HG03565 (cell line): Measurements from ENCODE around the gene LCP2.

Source experiments
- ATAC-seq: cut with Tn5 transposase; IDR thresholded peaks from one replicate; pipeline ENCODE4 v1.9.1; 2021; ENCODE audit warnings: mild to moderate bottlenecking, moderate library complexity; ENCODE audit not compliant: unreplicated experiment

Gene LCP2

DNA sequence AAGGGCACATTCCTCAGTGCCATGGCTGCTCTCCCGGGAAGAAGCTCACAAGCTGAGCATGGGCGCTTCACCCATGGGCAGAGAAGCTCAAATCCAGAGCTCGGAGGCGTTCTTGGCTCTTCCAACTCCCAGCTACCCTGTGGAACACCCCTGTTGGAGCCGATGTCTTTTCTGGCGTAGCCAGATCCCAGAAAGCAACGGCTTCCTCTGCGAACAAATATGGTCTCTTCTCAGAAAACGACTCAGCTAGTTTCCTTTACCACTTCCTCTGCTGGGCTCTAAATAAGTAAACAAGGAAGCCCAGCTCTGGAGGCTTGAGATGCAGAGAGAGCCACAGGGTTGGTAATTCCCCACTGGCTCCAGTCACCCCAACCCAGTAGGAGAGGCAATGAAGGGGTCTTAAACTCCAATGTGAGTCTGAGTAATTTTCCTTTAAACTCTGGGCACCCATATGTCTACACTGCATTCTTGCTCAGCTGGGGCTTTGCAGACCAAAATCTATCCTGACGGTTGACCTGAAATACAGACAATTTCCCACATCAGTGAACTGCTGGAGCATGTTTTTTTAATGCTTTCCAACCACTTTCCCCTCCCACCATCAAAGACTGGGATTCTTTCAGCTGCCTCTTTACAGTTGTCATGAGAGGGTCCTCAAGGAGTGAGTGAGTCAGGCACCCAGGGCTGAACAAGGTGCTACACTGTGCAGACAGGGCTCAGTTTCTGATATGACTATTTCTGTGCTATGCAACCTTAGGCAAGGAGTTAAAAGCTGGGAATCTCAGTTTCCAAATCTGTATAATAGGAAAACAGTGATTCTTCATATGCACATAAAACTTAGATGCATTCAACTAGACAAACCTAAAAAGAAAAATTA is at the start of gene LCP2:
Gene LCP2 (minus strand): TSS at position 189 of the 874 bp plus-strand sequence. CDS start 166 bp downstream, at position 23.
- no peak for ATAC-seq

DNA sequence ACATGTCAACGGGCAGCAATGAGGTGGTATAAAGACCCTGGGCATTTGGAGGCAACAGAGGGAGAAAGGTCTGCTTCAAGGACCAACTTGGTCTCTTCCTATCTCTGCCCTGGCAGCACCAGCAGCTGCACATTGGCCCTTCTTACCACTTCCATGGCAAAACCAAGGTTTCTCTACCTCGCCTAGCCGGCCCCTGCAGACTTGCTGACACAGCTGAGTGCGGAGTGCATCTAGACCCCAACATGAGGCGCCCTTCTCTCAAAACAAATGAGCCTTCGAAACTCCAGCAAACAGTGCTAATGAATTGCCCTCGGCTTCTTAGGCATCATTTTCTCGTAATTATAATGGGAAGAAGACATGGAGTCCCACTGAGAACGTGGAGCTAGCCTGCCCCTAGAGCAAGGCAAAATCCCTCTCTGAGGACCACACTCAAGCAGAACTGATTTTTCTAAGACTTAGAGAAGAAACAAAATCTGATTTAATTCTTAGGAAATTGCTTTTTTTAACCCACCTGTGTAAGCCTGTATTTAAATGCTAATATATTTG is 49.5 kb upstream of the LCP2 start:
- no peak for ATAC-seq

DNA sequence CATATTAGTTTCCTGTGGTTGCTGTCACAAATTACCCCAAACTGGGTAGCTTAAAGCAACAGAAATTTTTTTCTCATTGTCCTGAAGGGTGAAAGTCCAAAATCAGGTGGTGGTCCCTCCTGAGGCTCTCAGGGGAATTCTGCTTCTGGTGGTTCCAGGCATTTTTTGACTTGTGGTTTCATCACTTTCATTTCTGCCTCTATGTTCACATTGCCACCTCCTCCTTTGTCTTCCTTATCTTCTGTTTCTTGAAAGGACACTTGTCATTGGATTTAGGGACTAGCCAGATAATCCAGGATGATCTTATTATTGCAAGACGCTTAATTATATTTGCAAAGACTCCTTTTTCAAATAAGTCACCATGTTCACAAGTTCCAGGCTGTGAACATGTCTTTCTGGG is 48.4 kb upstream of the LCP2 start:
- no peak for ATAC-seq

DNA sequence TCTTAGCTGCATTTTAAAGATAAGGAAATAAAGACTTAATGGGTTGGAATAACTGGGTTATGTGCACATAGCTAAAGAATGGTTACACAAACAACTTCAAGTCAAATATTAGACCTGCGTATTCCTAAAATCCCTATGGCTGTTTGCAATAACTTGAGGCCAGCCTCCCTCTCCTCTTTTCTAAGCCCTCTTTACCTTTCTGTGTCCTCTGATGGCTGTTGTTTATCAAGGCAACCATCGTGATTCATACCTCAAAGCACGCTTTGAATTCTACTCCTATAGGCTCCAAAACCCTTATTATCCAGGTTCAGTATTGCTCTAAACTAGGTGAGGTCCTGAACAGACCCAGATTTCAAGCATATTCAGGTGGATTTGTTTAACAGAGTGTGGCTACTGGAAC is 45.6 kb upstream of the LCP2 start:
- no peak for ATAC-seq

DNA sequence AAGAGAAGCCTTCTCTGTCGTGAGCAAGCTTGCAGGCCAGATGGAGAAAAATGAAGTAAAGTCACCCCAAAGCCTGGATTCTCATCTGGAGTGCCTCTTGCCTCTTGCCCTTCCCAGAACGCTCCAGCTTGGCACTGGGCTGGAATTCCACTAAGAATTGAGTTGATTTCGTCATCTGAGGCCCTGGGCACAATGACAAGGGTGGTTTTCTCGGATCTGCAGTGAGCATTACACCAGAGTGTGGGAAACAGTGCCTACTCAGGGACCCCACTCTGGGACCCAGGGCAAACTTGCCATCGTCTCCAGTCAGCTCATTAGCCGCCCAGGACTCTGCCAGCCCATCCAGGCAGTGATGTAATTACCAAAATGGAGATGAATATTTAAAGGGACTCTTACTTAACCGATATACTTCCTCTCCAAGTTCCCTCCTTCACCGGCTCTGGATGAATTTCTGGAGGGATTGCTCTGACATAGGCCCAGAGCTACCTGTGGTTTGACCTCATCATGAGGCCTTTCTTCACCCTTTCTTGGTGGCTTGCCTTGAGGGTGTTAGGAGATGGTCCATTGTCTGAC is 44.7 kb upstream of the LCP2 start:
- no peak for ATAC-seq

DNA sequence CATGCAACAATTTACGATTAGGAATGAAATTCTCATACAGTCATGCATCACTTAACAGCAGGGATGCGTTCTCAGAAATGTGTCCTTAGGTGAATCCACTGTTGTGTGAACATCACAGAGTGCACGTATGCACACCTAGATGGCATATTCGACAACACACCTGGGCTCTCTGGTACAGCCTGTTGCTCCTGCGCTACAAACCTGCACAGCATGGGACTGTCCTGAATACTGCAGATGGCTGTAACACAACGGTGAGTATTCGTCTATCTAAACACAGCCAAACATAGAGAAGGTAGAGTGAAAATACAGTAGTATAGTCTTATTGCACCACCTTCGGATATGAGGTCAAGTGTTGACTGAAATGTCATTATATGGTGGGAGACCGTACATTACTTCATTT is 44.0 kb upstream of the LCP2 start:
- ATAC-seq = no peak

DNA sequence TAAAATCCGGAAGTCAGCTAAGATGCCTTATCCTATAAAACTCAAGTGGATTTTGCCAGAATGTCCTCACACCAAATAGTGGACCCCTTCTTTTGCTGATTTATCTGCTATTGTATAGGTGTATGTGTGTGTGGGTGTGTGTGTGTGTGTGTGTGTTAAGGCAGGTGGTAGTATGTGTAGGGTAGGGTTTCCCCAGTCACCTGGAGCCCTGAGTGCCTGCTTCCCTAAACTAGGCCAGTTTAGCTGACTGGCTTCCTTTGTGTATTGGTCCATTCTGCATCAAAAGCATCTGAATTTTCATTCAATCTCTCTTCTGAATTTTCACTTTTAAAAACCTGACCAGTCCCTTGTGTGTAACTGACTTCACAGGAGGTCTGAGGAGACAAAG is 42.2 kb upstream of the LCP2 start:
- no peak for ATAC-seq

DNA sequence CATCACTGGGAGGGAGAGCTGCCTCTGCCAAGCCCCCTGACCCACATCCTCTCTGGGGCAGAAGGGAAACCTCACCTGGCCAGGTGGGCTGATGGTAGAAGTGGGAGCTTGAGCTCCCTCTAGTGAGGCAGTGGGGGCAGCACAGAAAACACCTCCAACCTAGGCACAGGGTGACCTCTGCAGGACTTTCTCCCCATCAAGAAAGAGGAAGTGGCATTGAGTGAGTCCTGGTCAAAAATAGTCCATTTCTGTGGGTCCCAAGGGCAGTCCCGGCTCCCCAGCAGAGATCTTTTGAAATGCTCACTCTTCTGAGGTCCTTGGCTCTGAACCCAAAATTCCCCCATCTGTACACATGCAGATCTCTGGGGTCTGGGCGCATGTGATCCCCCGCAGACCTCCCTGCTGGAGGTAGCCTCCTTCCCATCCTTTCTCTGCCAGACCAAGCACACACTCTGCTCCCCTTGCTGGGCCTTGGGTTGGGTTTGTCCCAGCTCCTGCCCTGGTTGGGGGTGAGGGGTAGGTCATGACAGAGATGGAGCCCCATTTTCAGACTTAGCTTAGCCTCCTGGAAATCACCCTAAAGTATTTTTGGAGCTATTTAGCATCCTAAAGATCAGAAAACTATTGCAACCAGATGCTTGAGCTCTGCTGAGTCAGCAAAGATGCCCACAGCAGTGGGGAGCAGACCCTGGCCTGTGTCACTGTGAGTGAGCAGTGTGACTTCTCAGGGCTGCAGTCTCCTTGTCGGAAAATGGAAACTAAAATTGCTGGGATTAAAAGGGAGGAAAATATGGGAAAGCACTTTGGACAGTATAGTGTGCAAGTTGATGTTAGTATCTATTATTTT is 41.6 kb upstream of the LCP2 start:
- ATAC-seq = peak; percentile 89

DNA sequence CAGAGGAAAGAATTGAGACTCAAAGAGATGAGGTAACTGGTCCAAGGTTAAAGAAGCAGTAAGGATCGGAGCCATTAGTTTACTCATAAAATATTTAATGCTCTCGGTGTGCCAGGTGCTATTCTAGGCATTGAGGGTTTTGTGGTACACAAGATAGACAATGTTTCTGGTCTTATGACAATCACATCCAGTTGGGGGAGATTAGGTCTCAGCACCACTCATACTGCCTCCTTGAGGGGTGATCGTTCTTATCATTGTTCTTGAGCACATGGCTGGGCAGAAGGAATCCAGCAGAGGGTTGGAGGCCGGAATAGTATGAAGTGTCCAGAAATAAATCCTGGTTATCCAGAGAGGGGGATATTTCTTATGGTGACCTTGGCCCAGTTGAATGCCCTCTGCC is 40.7 kb upstream of the LCP2 start:
- ATAC-seq = no peak

DNA sequence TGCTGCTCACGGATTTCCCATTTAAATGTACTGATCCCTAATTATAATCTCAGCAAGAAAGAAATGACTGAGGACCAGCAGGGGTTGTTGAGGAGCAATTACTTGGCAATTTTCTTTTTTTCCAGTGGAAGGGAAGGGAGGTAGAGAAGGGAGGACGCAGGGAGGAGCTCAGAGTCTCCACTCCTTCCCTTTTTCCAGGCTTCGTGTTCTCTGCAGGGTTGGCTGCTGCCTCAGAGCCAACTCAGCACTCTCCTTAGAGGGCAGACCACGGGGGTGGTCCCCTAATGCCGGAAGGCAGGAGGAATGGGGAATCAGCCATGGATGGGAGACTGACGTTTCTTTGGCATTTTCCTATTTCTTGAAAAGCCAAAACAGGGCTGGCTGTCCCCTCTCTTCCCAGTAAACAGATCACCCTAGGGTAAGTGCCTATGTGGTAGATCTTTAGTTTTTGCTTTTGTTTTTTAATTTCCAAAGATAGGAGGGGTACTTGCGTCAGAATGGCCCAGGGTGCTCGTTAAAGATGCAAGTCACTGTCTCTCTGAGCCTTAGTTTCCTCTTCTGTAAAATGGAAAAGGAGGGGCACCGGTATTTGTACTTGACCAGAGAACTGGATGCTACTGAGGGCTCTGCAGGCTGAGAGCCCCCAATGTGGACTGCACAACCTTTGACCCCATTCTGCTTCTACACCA is 39.6 kb upstream of the LCP2 start:
- no peak for ATAC-seq

DNA sequence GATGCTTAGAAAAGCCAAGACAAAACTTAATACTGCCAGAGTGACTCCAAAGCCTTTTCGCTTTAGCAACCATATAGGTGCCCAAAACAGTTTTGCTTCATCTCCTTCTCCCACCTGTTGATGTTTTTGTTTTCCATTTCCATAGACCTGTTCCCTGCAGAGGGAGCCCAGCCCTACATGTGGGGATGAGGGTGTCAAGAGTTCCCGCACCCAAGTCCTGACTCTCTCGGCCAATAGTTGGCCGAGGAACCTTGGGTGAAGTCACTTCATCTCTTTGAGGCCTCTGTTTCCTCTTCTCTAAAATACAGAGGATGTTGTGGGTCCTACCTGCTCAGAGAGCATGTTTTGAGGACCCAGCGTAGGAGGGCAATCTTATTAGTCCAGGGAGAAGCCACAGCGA is 38.5 kb upstream of the LCP2 start:
- no peak for ATAC-seq

DNA sequence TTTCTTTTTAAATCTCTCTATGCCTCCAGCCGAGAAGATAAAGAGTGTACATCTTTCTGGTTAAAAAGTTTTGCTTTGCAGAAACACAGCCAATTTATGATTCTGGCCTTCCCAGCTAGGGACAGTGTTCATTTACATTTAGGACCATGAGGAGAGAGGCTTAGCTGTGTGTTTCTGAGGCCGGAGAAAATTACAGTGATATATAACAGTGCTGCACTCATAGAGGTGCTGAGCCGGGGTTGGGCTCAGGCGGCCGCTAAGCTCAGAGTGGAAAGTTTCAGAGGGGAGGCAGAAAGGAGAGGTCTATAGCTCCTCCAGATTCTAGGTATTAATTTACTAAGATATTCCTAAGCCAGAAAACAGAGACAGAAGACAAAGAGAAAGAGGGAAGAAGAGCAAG is 37.0 kb upstream of the LCP2 start:
- no peak for ATAC-seq

DNA sequence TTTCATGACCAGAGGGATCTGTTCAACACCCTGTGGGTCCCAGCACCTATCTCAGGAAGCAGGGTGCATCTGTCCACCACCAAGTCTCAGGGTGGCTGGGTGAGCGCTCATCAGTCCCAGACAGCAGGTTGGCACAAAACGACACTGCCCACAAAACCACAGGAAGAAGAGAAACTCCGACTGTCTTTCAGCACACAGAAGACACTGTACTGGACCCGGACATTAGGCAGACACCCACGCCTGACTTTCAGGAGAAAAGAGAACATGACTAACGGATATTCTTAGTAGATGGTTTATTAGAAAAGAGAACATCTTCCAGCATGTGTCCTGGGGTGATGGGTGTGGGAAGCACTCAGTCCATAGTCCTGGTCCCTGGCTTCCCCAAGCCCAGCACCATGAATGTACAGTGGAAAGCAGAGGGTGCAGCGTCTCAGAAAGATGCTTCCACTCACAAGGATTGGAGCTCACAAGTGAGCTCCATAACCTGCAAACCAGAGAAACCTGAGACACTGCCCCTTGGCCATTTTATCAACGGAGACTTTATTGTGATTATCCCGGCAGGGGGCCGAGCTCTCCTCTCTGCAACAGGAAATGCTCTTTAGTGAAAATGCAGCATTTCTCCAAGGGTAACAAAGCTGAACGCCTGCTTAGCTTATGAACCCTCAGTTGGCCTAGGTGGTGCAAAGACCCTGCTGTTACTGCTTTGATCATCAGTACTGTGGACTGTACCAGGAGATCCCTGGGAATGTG is 35.8 kb upstream of the LCP2 start:
- peak; percentile 34 for ATAC-seq

DNA sequence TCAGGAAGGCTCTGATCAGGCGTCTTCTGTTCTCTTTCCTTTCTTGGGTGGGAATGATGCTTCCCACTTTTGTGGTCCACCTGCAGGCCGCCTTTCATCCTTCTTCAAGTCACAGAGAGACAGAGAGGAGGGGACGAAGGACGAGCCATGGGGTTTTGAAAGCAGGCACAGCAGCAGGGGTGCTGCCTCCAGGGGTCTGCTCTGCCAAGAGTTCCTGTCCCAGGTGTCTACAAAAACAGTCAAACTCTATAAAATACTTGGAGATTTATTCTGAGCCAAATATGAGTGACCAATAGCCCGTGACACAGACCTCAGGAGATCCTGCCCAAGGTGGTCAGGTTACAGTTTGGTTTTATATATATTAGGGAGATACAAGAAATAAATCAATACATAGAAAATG is 34.5 kb upstream of the LCP2 start:
- no peak for ATAC-seq

DNA sequence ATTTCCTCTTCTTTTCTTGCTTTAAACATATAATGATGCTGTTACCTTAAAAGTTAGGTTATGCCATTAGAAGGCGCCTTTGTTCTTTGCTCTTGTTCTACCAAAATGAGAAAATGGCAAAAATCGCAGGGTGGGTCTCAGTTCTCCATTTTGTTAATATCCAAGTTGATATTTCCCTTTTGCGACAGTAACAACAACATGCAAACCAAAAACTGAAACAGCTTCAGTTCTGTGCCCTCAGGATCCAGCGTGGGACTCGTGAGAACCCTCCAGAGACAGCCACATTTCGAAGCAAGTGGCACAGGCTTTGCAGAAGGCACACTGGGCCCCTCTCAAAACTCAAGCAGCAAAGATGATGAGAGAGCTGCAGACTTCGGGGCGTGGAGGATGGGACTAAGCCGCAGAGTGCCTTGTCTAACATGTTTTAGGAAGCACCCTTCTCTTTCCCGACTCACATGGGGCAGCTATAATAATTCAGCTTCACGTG is 33.0 kb upstream of the LCP2 start:
- no peak for ATAC-seq

DNA sequence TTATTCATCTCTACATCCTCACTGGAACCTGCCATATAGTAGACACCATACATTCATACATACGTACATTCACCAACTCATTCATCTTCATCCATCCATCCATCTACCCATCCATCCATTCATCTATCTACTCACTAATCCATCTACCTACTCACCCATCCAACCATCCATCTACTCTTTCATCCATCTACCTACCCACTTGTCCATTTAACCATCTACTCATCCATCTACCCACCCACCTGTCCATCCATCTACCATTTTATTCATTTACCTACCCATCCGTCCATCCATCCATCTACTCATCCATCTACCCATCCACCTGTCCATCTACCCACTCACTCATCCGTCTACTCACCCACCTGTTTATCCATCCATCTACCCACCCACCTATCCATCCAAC is 31.9 kb upstream of the LCP2 start:
- no peak for ATAC-seq

DNA sequence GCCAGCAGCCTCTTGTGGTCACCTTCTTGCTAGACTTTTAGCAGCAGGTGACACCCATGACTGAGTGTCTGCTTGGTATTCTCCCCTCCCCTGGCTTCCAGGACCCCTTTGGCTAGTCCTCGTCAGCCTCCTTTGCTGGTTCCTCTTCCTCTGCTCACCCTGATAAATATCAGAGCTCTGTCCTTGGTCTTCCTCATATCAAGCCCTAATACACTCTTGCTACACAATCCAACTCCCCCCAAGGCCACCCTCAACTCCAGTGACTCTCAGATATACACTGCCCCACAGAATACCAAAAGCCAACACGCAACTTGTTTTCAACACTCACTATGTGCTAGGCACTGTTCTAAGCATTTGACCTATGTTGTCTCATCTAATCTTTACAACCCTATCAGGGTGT is 30.3 kb upstream of the LCP2 start:
- no peak for ATAC-seq

DNA sequence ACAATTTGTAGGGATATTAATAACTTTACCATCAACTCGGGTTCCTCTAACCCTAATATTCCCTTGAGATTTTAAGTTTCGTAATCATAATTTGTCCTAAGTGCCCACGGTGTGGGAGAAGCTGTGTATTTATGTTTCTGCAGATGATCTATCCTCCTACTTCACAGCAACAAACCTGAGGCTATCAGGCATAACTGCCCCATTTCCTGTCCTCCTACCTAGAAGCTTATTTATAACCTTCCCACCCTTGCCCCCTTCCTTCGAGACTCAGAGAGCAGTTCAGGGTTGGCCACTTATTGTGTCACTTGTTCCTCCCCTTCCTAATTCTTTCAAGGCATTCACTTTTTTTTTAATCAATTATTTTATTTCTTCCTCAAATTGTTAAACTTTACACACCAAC is 29.6 kb upstream of the LCP2 start:
- ATAC-seq = peak; percentile 28

DNA sequence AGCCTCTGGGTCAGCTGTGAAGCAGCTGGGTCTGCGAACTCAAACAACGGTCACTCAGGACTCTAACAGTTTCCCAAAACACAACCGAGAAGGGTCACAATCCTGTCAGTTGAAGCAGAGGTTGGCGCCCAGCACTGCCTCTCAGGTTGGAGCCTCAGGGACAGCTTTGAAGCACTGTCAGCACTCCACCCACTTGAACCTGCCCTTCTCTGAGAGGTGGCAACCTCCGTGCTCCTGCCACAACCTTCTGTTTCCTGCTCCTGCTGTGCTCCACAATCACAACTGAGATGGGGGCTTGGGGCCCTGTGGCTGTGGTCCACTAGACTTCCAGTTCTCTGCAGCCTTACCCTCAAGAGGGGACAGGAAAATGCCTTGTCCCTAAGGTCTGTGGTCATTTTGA is 21.7 kb upstream of the LCP2 start:
- ATAC-seq = no peak

DNA sequence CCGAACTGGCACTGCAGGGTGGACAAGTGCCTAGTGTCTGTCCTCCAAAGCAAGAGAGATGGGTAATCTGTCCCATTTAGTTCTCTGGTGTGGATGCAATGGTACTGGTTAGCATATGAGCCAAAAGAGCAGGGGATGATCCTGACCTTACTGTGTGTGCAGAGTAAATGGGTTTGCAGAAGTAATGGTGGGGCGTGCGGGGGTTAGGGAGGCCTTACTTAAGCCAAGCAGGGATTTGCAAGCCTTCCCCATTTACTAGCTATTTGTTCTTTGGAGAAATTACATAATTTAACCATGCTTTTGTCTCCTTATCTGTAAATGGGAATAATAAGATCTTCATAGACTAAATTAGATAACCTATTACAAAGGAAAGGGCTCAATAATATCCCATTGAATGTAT is 19.9 kb upstream of the LCP2 start:
- ATAC-seq = no peak
